NCI-H460 (cell line): Measurements from ENCODE around the gene PRUNE2. TPM values are rescaled to one million over a fixed set of nuclear protein-coding genes. Genes with fewer than 3 reads are reported as not detected.

Experiments used
- DNase-seq: peaks from one replicate; pipeline ENCODE4 v3.0.0-alpha.2; 2016; ENCODE audit warnings: low read depth; ENCODE audit errors: extremely low read depth
- total RNA-seq: library from RNA; depleted of rRNA; stranded (reverse); fragments of >200 nt; shearing (Covaris generic); gene quantifications from 2 replicates; pipeline ENCODE4 v1.2.3, GENCODE V29; 2014

PRUNE2 gene
- total RNA-seq, 1 experiment from 2014 or later, result 0.27 TPM

DNA sequence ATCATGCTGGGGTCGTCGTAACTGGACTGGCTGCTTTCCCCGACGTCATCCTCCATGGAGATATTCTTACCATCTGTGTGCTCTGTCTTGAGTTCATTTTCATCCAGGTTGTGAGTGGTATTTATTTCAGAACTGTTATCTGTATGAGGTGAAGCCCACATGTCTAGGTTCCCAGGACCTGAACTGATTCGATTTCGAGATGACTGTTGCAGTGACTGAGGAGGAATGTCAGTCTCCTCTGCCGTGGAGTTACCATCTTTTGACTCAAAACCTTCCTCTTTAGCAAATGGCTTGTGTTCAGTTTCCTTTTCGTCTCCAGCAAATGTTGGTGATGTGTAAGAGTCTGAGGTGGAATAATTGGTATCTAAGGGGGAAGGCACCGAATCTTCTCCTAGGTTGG lies 196.9 kb downstream of the PRUNE2 start:
- no peak for DNase-seq

- DNase-seq, result no peak
These were observed 198.4 kb downstream of the PRUNE2 start for GRCh38 chr9:76707510-76707909.

DNA sequence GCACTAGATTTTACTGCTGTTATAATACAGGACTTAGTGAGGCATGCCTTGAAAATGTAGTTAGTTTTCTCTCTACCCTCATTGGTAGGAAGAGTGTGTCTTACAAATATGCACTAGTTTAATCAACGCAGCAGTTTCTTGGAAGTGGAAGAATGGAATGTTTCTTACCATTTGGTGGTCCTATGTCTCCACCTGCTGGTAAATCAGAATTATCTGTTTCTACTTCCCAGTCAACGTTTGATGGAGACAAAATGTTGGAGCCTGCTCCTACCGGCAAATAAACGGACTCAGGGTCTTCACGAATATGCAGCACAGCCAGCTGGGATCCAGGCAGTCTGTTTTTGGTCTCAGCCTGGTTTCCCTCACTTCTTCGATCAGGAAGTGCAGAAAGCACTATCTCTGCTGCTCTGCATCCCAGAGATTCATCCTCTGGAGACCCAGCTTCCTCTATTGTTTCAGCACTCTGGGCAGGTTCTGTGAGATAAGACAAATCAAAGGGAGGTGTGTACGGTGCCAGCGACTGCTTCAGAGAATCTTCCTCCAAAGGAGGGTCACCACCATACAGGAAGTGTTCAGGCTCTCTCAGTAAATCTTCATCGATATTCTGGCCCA lies 201.2 kb downstream of the PRUNE2 start:
- peak; percentile 76 for DNase-seq

- no peak for DNase-seq
These were observed 202.6 kb downstream of the PRUNE2 start for GRCh38 chr9:76703270-76703669.

- no peak for DNase-seq
These were observed 204.4 kb downstream of the PRUNE2 start for GRCh38 chr9:76701441-76702039.

- no peak for DNase-seq
These were observed 205.0 kb downstream of the PRUNE2 start for GRCh38 chr9:76700916-76701315.

DNA sequence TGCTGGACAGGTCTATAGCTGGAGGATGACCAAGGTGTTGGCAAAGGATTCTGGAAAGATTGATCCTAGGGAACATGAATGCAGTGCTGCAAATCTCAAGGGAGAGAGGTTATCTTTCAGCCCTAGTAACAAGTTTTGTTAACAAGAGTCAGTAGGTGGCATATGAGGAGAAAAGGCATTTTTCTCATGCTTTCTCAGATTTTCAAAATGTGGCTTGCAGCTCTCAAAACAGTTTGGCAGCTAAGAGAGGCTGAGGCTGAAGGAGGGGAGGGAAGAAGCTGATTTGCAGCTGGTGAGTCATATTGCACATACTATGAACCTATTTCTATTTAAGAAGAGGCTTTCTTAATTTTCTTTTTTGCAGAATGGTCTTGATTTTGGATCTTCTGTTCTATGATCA lies 205.9 kb downstream of the PRUNE2 start:
- no peak for DNase-seq

DNA sequence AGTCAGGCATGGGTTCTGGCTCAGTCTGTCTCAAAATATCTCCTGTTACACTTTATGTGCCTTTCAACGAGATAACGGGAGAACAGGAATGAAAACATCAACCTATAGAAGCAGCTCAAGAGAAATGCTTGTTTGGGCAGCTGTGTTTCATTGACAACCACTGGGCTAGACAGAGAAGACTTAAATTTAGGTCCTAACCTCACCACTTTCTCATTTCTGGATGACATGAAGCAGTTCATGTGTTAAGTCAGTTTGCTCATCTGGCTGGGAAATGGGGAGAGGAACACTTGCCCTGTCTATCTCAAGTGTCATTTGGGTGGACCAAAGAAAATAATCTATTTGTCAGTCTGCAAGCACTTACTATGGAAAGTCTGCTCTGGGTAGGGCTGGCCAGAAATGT lies 208.4 kb downstream of the PRUNE2 start:
- DNase-seq, result no peak

DNA sequence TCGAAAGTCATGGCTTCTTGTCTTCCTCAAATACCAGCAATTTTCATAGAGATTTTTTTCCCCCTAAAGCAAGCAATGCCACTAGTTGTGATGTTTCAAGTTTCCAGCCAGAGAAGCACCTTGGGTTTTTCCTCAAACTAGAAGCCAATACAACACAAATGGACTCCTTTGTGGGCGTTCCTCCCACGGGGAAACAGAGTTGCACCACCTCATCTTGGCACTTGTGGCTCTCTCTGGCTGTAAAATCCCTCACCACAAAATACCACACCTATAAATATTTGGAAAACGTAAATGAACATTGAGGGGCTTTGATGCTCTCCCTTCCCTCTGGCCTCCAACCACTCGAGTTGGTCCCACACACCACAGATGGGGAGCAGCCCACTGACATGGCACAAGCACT lies 208.8 kb downstream of the PRUNE2 start:
- DNase-seq, result no peak

GRCh38 chr9:76693912-76694311 lies 212.0 kb downstream of the PRUNE2 start:
- DNase-seq, result no peak

DNA sequence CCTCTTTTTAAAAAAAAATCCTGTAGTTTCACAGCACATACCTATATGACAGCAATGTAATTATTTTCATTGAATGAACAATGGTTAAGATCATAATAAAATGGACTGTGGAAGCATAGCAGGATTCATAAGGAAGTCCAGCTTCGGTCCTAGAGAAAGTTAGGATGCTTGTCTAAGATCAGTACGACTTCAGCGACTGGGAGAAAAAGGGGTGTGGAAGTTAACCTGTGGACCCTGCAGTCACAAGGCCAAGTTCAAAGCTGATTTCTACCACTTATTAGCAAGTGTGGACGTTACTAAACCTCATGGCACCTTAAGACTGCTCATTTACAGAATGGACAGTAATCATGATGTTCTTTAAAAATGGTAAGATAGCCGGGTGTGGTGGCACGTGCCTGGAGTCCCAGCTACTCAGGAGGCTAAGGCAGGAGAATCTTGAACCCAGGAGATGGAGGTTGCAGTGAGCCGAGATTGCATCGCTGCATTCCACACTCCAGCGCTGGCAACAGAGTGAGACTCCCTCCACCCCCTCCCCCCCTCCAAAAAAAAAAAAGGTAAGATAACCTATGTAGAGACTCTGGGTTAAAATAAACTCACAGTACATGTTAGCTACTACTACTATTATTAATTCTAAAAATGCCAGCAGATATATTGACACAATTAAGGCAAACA lies 213.3 kb downstream of the PRUNE2 start:
- no peak for DNase-seq

DNA sequence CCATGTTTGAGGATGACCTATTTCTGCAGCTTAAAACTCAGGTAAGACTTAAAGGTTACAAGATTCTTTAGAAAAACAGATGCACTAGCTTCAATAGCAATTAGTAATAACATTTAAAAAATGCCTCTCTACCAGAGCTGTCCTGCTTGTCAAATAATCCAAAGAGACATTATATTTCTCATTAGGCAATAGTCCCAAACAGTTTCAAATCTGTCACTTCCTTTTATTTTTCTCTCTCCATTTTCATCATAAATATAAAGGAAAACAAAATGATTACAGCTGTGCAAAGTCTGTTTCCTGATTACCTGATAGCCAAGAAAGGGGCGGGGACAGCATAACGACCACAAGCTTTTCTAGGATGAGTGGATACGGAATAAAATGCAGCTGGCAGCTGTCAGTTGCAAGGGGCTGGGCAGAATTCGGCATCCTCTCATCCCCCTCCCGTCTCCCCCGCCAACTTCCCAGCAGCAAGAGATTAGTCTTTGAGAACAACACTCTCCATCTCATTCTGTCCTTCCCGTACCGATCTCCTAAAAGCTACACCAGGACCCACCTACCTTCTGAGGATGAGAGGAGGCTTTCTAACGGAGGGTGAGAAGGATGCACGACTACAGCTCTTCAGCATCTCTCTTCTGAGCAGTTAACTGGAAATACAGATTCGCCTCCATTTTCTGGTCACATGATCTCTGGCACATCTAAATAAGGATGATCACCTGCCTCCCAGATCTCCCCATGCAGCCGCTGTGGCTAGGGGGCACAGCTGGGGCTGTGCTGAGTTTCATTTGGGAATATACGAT lies 214.2 kb downstream of the PRUNE2 start:
- no peak for DNase-seq

GRCh38 chr9:76690973-76691370 lies 214.9 kb downstream of the PRUNE2 start:
- no peak for DNase-seq

GRCh38 chr9:76690246-76690972 lies 215.5 kb downstream of the PRUNE2 start:
- no peak for DNase-seq

GRCh38 chr9:76688471-76689238 lies 217.3 kb downstream of the PRUNE2 start:
- DNase-seq, result no peak

DNA sequence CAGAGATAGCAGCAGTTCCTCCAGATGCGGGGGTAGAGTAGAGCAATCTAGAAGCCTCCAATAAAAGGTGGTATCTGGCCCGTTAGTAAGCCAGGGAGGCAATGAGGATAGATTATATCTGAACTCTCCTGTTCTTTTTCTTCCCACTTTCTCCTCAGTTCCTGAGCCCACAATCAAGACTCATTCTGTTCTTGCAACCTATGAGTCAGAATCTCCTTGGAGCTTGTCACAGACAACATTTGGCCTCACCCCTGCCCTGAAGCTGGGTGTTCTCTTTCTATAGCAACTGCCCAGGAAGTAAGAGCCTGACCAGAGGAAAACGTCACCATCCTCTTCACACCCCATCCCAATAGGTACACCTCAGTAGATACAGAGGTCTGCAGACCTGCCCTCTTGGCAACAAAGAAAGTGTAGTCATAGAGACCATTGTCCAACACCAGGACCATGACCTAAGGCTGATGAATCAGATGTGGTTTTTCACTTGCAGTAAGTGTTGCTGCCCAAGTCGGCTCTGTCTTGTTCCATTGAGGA lies 218.0 kb downstream of the PRUNE2 start:
- no peak for DNase-seq

DNA sequence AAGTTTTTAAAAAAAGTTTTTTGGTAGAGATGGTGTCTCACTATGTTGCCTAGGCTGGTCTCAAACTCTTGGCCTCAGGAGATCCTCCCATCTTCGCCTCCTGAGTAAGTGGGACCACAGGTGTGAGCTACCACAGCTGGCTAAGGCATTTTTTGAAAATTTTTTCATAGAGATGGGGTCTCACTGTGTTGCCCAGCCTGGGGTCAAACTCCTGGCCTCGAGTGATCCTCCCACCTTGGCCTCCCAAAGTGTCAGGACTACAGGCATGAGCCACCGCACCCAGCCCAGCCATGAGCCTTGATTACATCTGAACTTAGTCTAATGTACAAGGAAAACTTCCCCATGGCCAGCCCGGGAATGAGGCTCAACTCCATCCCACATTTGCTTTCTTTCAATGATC lies 219.2 kb downstream of the PRUNE2 start:
- no peak for DNase-seq

DNA sequence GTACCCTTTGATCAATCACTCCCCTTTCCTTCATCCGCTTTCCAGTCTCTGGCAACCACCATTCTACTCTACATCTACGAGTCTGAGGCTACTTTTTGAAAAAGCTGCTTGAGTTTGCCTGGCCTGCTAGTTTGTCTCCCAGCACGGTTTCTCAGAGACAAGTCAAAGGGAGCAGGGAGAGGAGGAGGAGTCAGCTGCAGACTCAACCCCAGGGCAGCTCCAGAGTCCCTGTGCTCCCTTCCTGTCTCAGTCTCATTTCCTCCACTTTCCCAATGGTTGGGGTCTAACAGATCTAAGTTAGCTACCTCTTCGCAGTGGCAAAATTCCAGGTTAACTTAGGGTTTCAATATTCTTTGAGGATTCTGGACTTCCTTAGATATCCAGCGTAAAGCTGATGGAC lies 221.7 kb downstream of the PRUNE2 start:
- DNase-seq, result no peak

- DNase-seq, result no peak
These were observed 224.4 kb downstream of the PRUNE2 start for GRCh38 chr9:76681556-76681955.
